Upper lobe of right lung (tissue), 1 donor: Measurements from ENCODE around the gene ADCY3. TPM values are rescaled to one million over a fixed set of nuclear protein-coding genes. Genes with fewer than 3 reads are reported as not detected.

ENCODE experiments used
- ATAC-seq: fragments of 200-7000 bp; cut with Tn5 transposase; one replicate; pipeline ENCODE4 v1.9.1; 2020; ENCODE audit warnings: mild to moderate bottlenecking, moderate library complexity
- DNase-seq: peaks from one replicate; pipeline ENCODE4 v3.0.0-alpha.2; 2020
- H3K27ac ChIP-seq: fragments of 200-600 bp; one replicate; pipeline ENCODE4 v1.8.0; 2022
- H3K27me3 ChIP-seq: fragments of 200-600 bp; one replicate; pipeline ENCODE4 v1.8.0; 2022; ENCODE audit warnings: mild to moderate bottlenecking
- H3K36me3 ChIP-seq: fragments of 200-600 bp; one replicate; pipeline ENCODE4 v1.8.0; 2022
- H3K4me1 ChIP-seq: fragments of 200-600 bp; one replicate; pipeline ENCODE4 v1.8.0; 2022
- H3K4me3 ChIP-seq: fragments of 200-600 bp; one replicate; pipeline ENCODE4 v1.8.0; 2022; ENCODE audit warnings: mild to moderate bottlenecking
- H3K9me3 ChIP-seq: fragments of 200-600 bp; one replicate; pipeline ENCODE4 v1.8.0; 2022
- intact Hi-C: fragments of 100-400 bp; cut with DNase I; formaldehyde crosslinking; loops from one replicate; pipeline ENCODE4 v1.11.0; 2022
- total RNA-seq: library from RNA; stranded (reverse); fragmentation: NEBNext Ultra II Directional; extraction: Animal tissue kit (Norgen Biotek cat#: 25700); gene quantifications from one replicate; pipeline ENCODE4 v1.2.1, GENCODE V29; 2021
- TF ChIP-seq, protein P1 (sequence below): fragments of 200-600 bp; IDR thresholded peaks from one replicate; pipeline ENCODE4 v1.8.0; 2022; ENCODE audit warnings: antibody characterized with exemption
- donor health status: DM: no; HTN: yes; CAD: no; lungs with severe emphysema.

ADCY3 gene
- total RNA-seq, 1 donor from 2014 or later = 37.0 TPM

- peak; percentile 34 for DNase-seq
- no peak for ATAC-seq
- intact Hi-C loops = no loop called here
Observed at GRCh38 chr2:24832521-24832920, 87.5 kb downstream of the ADCY3 start.

GRCh38 chr2:24832073-24832461, 88.0 kb downstream of the ADCY3 start:
- intact Hi-C loops = no loop called here
- no peak overlapping the region for H3K4me3 ChIP-seq
- H3K27me3 ChIP-seq = no peaks in the 10 kb centered on the region
- TF ChIP-seq, protein P1, sequence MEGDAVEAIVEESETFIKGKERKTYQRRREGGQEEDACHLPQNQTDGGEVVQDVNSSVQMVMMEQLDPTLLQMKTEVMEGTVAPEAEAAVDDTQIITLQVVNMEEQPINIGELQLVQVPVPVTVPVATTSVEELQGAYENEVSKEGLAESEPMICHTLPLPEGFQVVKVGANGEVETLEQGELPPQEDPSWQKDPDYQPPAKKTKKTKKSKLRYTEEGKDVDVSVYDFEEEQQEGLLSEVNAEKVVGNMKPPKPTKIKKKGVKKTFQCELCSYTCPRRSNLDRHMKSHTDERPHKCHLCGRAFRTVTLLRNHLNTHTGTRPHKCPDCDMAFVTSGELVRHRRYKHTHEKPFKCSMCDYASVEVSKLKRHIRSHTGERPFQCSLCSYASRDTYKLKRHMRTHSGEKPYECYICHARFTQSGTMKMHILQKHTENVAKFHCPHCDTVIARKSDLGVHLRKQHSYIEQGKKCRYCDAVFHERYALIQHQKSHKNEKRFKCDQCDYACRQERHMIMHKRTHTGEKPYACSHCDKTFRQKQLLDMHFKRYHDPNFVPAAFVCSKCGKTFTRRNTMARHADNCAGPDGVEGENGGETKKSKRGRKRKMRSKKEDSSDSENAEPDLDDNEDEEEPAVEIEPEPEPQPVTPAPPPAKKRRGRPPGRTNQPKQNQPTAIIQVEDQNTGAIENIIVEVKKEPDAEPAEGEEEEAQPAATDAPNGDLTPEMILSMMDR = no peak
- no peak overlapping the region for H3K27ac ChIP-seq
- peaks cover 9% of the 10 kb centered on the region for H3K4me1 ChIP-seq
- ATAC-seq (peak; percentile 17), DNase-seq (peak; percentile 60)
- no peaks in the 10 kb centered on the region for H3K9me3 ChIP-seq
- peaks cover 4% of the 10 kb centered on the region for H3K36me3 ChIP-seq

More at GRCh38 chr2:24832521-24832920, 87.5 kb downstream of the ADCY3 start:
- Histone ChIP-seq H3K9me3 (no peaks in the 10 kb centered on the region), H3K36me3 (peaks cover 4% of the 10 kb centered on the region), H3K27ac (no peak overlapping the region), H3K4me3 (no peak overlapping the region), H3K4me1 (peaks cover 5% of the 10 kb centered on the region), H3K27me3 (no peaks in the 10 kb centered on the region)
- TF ChIP-seq, protein P1 = no peak

DNA sequence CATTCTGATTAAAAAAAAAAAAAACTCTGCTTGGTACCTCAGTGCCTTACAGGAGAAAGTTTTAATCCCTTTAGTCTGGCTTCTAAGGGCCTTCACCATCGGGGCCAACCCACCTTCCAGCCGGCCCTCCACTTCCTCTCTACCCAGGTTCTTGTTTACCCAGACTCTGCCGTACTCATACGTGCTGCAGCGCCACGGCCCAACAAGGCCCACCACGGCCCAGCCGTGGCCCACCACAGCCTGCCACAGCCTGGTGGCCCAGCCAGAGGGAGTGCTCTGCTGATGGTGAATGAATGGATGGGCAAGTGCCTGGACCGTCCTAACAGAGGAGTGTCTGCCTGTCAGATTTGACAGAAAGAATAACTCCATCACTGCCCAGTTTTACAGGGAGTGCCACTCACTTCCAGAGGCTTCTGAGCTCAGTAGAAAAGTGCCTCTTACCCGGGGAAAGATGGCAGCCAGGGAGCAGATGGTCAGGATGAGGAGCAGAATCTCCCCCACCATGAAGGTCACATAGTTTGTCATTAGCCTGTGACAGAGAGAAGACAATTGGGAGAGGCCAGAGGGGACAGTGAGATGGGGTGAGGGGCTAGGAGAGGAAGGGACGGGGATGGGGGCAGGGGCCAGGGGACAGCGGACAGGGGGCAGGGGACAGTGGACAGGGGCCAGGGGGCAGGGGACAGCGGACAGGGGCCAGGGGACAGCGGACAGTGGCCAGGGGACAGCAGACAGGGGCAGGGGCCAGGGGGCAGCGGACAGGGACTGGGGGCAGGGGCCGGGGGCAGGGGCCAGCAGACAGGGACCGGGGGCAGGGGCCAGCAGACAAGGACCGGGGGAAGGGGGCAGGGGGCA, 88.6 kb downstream of the ADCY3 start:
- peaks cover 11% of the 10 kb centered on the region for H3K4me1 ChIP-seq
- H3K9me3 ChIP-seq = no peaks in the 10 kb centered on the region
- no peaks in the 10 kb centered on the region for H3K27me3 ChIP-seq
- ATAC-seq (no peak), DNase-seq (peak; percentile 49)
- H3K4me3 ChIP-seq = no peak overlapping the region
- TF ChIP-seq, protein P1 = no peak
- H3K36me3 ChIP-seq = peaks cover 4% of the 10 kb centered on the region
- no peak overlapping the region for H3K27ac ChIP-seq
- intact Hi-C loops = no loop called here

DNA sequence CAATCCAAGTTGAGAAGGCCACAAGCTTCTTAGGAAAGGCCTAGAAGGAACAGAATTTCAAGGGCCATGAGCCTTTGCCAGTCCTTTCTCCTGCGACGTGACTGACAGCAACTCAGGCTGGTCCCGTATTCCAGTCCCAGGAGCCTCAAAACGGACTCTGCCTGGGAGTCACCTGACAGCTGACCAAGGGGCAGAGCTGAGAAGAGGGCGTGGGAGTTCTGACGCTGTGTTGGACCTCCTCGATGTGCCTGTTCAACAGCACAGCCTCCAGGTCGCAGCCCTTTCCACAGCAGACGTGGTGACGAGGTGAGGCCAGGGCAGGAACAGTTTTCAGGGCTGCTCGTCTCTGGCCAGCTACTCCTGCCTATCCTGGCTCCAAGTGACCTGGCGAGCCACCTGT, 89.3 kb downstream of the ADCY3 start:
- TF ChIP-seq, protein P1 = no peak
- H3K36me3 ChIP-seq = no peaks in the 10 kb centered on the region
- no peak overlapping the region for H3K27ac ChIP-seq
- DNase-seq (peak; percentile 36), ATAC-seq (no peak)
- H3K9me3 ChIP-seq = no peaks in the 10 kb centered on the region
- H3K4me1 ChIP-seq = peaks cover 15% of the 10 kb centered on the region
- intact Hi-C loops = no loop called here
- no peak overlapping the region for H3K4me3 ChIP-seq
- no peaks in the 10 kb centered on the region for H3K27me3 ChIP-seq

DNA sequence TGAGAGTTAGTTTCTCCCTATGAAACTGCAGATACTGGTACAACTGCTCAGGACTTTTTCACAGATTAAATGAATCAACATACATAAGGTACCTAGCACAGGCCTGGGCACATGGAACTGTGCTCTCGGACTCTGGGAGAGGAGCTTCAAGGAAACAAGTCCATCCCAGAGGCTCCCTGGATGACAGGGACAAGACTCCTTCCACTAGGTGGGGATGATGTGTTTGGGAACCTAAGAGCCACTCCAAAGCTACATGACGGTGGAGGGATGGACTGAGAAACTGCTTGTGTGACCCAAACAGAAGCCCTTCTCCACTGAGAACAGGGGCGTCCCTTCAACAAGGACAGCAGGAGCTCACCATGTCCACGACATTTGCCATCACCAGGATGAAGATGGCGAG, 89.7 kb downstream of the ADCY3 start:
- Histone ChIP-seq H3K4me3 (no peak overlapping the region), H3K36me3 (no peaks in the 10 kb centered on the region), H3K27me3 (no peaks in the 10 kb centered on the region), H3K27ac (no peak overlapping the region), H3K9me3 (no peaks in the 10 kb centered on the region), H3K4me1 (peaks cover 15% of the 10 kb centered on the region)
- TF ChIP-seq, protein P1 = no peak
- ATAC-seq (no peak), DNase-seq (no peak)
- intact Hi-C loops = no loop called here
